ENCODE results near the gene SIRT1.

DNA sequence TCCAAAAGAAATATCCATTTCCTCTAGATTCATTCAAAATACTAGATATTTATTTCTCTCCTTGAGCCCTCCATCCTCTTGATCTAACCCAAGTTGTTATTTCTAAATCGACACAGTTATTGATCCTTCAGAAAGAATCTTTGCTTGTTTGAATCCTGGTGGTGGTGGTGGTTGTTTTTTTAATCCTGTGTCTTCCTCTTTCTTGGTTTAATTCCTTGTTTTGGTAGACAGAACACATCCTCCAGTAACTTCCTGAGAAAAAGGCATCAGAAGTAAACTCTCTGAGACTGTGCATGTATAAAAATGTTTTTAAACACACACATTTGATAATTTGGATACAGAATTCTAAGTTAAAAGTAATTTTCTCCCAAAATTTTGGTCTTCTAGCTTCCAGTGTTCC lies 49.9 kb downstream of the SIRT1 start:
- TF ChIP-seq CTCF (conservative IDR thresholded peaks at IDR 0.05): no peak
- TF ChIP-seq ZFX (IDR thresholded peaks at IDR 0.05): no peak
